Activated CD4-positive, alpha-beta memory T cell treated with anti-CD3 and anti-CD28 coated beads, Interleukin-2, amount 10 ng/mL, durations not matched to agents 7 days and 5 days (primary cell): Measurements from ENCODE around the gene TRIP10. TPM values are rescaled to one million over a fixed set of nuclear protein-coding genes. Genes with fewer than 3 reads are reported as not detected.
A peak's percentile ranks its signal among the peaks of the same experiment; 100 is the strongest.

ENCODE experiments used
- CTCF ChIA-PET: fragments of 350-600 bp; sonication (Branson Sonifier 250); formaldehyde crosslinking; loops from one replicate; lab custom pipeline; 2021; ENCODE audit warnings: antibody characterized with exemption, inconsistent platforms; lab: Charles Lee
- POLR2A ChIA-PET: fragments of 350-600 bp; sonication (Branson Sonifier 250); formaldehyde crosslinking; loops from one replicate; lab custom pipeline; 2021; ENCODE audit warnings: antibody characterized with exemption; lab: Charles Lee
- DNase-seq: peaks from one replicate; pipeline ENCODE4 v3.0.0-alpha.2; 2020
- H3K27ac Mint-ChIP-seq: one replicate; pipeline ENCODE4 v1.8.0; 2021; ENCODE audit warnings: mild to moderate bottlenecking, mixed read lengths
- H3K27me3 Mint-ChIP-seq: one replicate; pipeline ENCODE4 v1.8.0; 2021; ENCODE audit warnings: mixed read lengths
- H3K36me3 Mint-ChIP-seq: one replicate; pipeline ENCODE4 v1.8.0; 2021; ENCODE audit warnings: low read depth, mixed read lengths
- H3K4me1 Mint-ChIP-seq: one replicate; pipeline ENCODE4 v1.8.0; 2021; ENCODE audit warnings: mixed read lengths
- H3K4me3 Mint-ChIP-seq: one replicate; pipeline ENCODE4 v1.8.0; 2021; ENCODE audit warnings: mild to moderate bottlenecking, mixed read lengths
- H3K9me3 Mint-ChIP-seq: one replicate; pipeline ENCODE4 v1.8.0; 2021; ENCODE audit warnings: mixed read lengths
- total RNA-seq, 2 experiments: library from RNA; stranded (reverse); gene quantifications; one replicate each; pipeline ENCODE4 v1.2.3, GENCODE V29; 2021

The TRIP10 gene
- total RNA-seq, 2 experiments from 2014 or later: 17.6 to 19.5 TPM

DNA sequence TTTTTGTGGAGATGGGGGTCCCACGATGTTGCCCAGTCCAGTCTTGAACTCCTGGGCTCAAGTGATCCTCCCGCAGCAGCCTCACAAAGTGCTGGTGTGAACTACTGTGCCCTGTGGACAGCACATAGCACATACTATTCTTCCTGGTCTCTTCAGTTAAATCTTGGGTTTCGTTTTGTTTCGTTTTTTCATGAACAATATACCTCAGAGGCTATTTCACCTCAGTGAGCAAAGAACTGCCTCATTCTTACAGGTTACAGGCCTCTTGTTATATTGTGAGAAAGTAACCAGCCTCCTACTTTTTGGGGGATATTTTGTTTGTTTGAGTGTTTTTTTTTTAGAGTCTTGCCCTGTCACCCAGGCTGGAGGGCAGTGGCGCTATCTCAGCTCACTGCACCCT, 17.7 kb upstream of the TRIP10 start:
- ChIA-PET CTCF (interaction anchor here (1.4 kb wide), 1 partner anchor 90 kb away, joined by 3 read pairs; no protein-coding TSS in a partner anchor), POLR2A (no interaction called here)
- H3K4me3 Mint-ChIP-seq: no peak overlapping the region
- peaks cover 36% of the 10 kb centered on the region for H3K4me1 Mint-ChIP-seq
- H3K9me3 Mint-ChIP-seq: peaks cover 5% of the 10 kb centered on the region
- H3K27ac Mint-ChIP-seq: no peak overlapping the region
- H3K27me3 Mint-ChIP-seq: peaks cover 8% of the 10 kb centered on the region
- H3K36me3 Mint-ChIP-seq: no peaks in the 10 kb centered on the region
- DNase-seq: no peak

DNA sequence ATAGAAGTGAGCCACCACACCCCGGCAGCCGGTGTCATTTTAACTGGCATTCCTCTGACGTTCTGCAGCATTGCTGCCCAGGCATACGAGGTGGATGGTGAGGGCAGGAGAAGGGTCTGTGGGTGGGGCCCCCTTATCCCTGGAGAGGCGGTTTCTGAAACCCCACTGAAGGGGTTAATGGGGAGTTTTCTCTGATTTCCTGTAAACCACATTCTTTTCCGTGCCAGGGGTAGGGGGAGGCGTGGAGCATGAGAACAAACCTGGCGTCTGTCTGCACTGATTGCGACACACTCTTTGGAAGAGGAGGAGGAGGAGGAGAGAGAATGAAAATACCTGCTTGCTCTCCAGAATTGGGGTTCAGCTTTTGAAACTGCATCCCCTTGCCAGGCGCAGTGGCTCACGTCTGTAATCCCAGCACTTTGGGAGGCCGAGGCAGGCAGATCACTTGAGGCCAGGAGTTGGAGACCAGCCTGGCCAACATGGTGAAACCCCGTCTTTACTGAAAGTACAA, 16.3 kb upstream of the TRIP10 start:
- no peak for DNase-seq
- ChIA-PET POLR2A (no interaction called here), CTCF (interaction anchor here (1.4 kb wide), 1 partner anchor 91 kb away, joined by 3 read pairs; no protein-coding TSS in a partner anchor)
- H3K27ac Mint-ChIP-seq: no peak overlapping the region
- no peaks in the 10 kb centered on the region for H3K36me3 Mint-ChIP-seq
- peaks cover 29% of the 10 kb centered on the region for H3K4me1 Mint-ChIP-seq
- no peak overlapping the region for H3K4me3 Mint-ChIP-seq
- no peaks in the 10 kb centered on the region for H3K9me3 Mint-ChIP-seq
- H3K27me3 Mint-ChIP-seq: peaks cover 2% of the 10 kb centered on the region

DNA sequence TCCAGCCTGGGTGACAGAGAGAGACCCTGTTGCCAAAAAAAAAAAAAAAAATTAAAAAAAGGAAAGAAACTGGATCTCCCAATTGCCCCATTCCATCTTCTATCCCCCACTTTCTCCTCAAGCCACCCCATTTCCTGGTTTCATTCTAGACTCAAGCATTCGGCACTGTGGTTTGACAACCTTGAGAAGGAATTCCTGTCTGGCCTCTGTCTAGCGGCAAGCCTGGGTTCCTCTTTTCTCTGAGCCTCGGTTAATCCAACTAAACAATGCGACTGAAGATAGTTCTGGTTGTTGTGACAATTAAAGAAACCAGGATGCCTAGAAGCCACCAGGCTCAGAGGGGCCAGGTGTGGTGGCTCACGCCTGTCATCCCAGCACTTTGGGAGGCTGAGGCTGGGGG, 15.7 kb upstream of the TRIP10 start:
- no peaks in the 10 kb centered on the region for H3K9me3 Mint-ChIP-seq
- DNase-seq: no peak
- ChIA-PET POLR2A (no interaction called here), CTCF (no interaction called here)
- H3K27me3 Mint-ChIP-seq: peaks cover 2% of the 10 kb centered on the region
- H3K27ac Mint-ChIP-seq: no peak overlapping the region
- no peak overlapping the region for H3K4me3 Mint-ChIP-seq
- H3K4me1 Mint-ChIP-seq: peaks cover 29% of the 10 kb centered on the region
- no peaks in the 10 kb centered on the region for H3K36me3 Mint-ChIP-seq

DNA sequence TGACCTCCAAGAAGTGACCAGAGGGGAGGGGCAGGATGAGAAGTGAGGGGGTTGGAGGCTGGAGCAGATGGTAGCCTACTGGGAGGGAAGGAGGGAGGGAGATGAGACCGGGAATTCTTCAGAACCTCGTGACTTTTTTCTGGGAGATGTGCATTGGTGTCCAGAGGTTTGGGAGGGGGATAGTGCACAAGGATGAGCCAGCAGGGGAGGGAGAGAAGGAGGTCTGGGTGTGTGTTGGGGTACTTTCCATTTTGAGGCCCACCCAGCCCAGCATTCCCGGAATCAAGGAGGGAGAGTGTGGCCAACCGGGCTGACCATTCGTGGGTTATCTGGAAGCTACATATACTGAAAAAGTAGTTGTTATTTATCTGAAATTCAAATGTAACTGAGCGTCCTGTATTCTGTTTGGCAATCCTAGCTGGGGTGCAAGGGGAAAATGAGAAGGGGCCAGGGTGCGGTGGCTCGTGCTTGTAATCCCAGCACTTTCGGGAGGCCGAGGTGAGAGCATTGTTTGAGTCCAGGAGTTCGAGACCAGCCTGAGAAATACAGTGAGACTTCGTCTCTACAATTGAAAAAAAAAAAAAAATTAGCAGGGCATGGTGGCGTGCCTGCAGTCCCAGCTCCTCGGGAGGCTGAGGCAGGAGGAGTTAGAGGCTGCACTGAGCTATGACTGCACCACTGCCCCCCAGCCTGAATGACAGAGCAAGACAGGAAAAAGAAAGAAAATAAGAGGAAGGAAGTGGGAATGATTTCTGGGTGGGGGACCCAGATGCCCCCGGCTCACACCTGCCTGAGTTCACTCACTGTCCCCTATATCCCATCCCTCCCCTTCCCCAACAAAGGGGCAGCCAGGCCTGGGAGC, 14.6 kb upstream of the TRIP10 start:
- ChIA-PET POLR2A (interaction anchor here (1.2 kb wide), 1 partner anchor 70 kb away, joined by 3 read pairs; no protein-coding TSS in a partner anchor), CTCF (no interaction called here)
- Mint-ChIP-seq H3K36me3 (peaks cover 5% of the 10 kb centered on the region), H3K9me3 (no peaks in the 10 kb centered on the region), H3K27ac (no peak overlapping the region), H3K27me3 (peaks cover 2% of the 10 kb centered on the region), H3K4me3 (no peak overlapping the region), H3K4me1 (peaks cover 25% of the 10 kb centered on the region)
- no peak for DNase-seq

DNA sequence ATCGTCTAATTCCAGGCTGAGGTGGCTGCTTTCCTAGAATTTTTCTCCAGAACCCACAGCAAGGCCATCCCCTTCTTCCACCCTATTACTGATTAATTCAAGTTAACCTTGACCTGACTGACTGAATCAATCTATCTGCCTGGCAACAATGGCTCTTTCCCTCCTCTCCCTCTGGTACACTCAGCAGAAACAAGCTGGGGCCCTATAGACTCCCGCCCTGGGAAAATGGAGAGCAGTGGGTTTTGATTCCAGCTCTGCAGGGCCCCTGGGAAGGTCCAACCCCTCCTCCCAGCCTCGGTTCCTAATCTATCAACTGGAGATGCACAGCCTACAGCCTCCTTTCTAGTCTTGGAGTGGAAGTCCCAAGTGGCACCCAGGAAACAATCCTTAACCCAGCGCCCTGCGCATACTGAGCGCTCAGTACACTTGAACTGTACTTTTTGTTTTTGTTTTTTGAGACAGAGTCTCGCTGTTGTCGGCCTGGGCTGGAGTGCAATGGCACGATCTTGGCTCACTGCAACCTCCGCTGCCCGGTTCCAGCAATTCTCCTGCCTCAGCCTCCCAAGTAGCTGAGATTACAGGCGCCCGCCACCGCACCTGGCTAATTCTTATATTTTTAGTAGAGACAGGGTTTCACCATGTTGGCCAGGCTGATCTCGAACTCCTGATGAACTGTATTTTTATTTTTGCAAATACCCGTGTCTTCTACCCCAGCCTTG, 13.8 kb upstream of the TRIP10 start:
- peaks cover 7% of the 10 kb centered on the region for H3K36me3 Mint-ChIP-seq
- no peak for DNase-seq
- ChIA-PET CTCF (no interaction called here), POLR2A (interaction anchor here (1.2 kb wide), 1 partner anchor 71 kb away, joined by 3 read pairs; no protein-coding TSS in a partner anchor)
- H3K27ac Mint-ChIP-seq: no peak overlapping the region
- H3K27me3 Mint-ChIP-seq: peaks cover 2% of the 10 kb centered on the region
- H3K9me3 Mint-ChIP-seq: no peaks in the 10 kb centered on the region
- H3K4me3 Mint-ChIP-seq: no peak overlapping the region
- H3K4me1 Mint-ChIP-seq: peaks cover 19% of the 10 kb centered on the region

DNA sequence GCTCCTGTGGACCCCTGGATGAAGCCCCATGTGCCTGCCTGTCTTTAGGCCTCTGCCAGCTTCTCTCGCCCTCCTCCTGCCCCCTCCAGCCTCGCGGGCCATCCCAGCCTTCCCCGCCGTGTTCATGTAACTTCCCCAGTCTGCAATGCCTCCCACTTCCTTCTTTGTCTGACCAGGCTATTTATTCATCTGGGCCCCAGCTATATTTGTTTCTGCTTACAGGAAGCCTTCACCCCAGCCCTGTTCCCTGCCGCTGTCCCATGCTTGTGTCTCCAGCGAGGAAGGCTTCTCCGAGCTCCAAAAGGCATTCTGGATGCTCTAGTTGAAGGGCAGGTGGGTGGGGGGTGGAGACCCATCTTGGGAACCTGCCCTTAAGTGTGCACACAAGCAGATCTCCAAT, 11.1 kb upstream of the TRIP10 start:
- peaks cover 18% of the 10 kb centered on the region for H3K36me3 Mint-ChIP-seq
- H3K4me1 Mint-ChIP-seq: peaks cover 9% of the 10 kb centered on the region
- H3K9me3 Mint-ChIP-seq: no peaks in the 10 kb centered on the region
- CTCF ChIA-PET: interaction anchor here (0.7 to 1.2 kb wide), 2 partner anchors 10 to 212 kb away, joined by 3 read pairs; no protein-coding TSS in a partner anchor
- H3K27me3 Mint-ChIP-seq: peaks cover 2% of the 10 kb centered on the region
- H3K27ac Mint-ChIP-seq: no peak overlapping the region
- no peak for DNase-seq
- H3K4me3 Mint-ChIP-seq: no peak overlapping the region
- POLR2A ChIA-PET: interaction anchor here (0.5 to 2.2 kb wide), 3 partner anchors 10 to 135 kb away, joined by 3 to 9 read pairs (median 3); partner anchors contain the start of gene GPR108

DNA sequence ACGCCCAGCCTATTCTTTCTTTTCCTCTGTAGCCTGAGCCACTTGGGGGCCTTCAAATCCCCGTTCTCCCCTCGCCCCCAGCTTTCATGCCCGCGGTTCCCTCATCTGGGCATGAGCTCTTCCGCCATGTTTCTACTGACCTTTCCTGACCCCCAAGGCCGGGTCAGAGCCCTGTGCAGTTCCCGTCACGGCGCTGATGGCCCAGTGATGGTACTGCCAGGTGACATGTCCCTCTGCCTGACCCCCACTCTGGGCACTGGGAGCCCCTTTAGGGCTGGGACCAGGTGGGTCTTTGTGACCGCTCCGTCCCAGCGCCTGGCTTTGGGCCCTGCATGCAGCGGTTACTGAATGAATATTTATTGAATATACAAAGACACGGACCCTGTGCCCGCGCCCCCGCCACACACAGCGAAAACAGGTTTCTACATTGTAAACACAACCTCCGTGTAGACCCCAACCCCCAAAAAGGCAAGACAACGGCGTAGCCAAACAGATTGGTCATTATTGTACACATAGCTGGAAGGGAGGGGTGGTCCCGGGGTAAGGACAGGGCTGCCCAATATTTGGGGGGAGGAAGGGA, 9.8 kb upstream of the TRIP10 start:
- ChIA-PET CTCF (no interaction called here), POLR2A (interaction anchor here (2.2 kb wide), 1 partner anchor 8 kb away, joined by 9 read pairs; the partner anchor contains the start of gene GPR108)
- no peak for DNase-seq
- Mint-ChIP-seq H3K4me1 (peaks cover 8% of the 10 kb centered on the region), H3K4me3 (no peak overlapping the region), H3K27me3 (no peaks in the 10 kb centered on the region), H3K9me3 (no peaks in the 10 kb centered on the region), H3K27ac (no peak overlapping the region), H3K36me3 (peaks cover 20% of the 10 kb centered on the region)

DNA sequence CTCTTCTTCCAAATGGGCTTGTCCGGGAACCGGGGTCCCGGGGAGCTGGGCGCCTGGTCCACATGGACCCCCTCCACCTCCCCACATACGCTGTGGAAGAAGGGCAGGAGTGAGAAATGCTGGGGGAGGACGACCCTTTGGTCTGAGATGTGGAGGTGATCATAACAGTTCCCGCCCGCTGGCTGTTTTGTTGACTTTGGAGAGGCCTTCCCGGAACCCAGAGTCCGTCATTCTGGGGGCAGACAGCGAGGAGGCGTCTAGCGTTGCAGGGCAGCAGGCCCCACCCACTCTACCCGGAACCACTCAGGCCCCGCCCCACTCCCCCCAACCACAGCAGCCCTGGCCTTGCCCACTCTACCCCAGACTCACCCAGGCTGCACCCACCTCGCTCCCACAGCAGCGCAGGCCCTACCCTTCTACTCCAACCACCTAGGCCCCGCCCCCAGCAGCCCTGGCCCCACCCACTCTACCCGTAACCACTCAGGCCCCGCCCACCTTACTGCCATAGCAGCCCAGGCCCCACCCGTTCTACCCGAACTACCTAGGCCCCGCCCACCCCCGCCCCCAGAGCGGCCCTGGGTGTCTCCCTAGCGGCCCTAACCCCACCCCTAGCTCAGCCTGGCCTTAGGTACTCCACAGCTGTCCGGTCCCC, 9.2 kb upstream of the TRIP10 start:
- Mint-ChIP-seq H3K4me1 (peaks cover 7% of the 10 kb centered on the region), H3K36me3 (peaks cover 20% of the 10 kb centered on the region), H3K27ac (no peak overlapping the region), H3K27me3 (no peaks in the 10 kb centered on the region), H3K4me3 (no peak overlapping the region), H3K9me3 (no peaks in the 10 kb centered on the region)
- POLR2A ChIA-PET: interaction anchor here (2.2 kb wide), 1 partner anchor 8 kb away, joined by 9 read pairs; the partner anchor contains the start of gene GPR108
- CTCF ChIA-PET: no interaction called here
- peak; percentile 43 for DNase-seq

DNA sequence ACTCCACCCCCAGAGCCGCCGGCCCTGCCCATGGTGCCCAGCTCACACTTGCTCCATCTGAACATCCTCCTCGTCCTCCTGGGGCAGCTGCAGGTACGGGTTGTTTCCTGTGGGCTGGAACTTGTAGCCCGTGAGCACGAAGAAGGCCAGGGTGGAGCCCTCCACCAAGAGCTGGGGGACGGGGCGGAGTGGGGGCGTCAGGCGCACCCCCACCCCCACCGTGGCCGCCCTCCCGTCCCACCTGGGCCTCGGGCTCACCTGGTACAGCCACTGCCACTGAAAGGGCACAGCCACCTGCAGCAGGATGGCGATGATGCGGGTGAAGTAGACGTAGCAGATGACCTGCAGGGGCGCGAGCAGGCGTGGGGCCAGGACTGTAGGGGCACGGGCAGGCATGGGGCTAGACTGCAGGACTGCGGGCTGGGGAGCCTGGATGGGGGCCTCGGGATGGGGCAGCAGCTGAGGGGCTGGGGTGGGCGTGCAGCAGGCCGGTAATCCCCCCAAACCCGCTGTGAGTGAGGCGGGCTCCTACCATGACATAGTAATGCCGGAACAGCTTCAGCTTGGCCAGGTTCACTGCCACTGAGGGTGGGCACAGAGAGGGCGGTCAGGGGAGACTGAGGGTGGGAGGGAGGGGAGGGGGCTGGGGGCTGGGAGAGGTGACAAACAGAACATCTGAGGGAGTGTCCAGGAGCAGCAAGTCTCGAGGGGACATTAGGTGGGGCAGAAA, 8.4 kb upstream of the TRIP10 start:
- Mint-ChIP-seq H3K4me1 (peaks cover 9% of the 10 kb centered on the region), H3K27me3 (no peaks in the 10 kb centered on the region), H3K27ac (no peak overlapping the region), H3K36me3 (peaks cover 23% of the 10 kb centered on the region), H3K4me3 (no peak overlapping the region), H3K9me3 (no peaks in the 10 kb centered on the region)
- ChIA-PET POLR2A (no interaction called here), CTCF (no interaction called here)
- no peak for DNase-seq

DNA sequence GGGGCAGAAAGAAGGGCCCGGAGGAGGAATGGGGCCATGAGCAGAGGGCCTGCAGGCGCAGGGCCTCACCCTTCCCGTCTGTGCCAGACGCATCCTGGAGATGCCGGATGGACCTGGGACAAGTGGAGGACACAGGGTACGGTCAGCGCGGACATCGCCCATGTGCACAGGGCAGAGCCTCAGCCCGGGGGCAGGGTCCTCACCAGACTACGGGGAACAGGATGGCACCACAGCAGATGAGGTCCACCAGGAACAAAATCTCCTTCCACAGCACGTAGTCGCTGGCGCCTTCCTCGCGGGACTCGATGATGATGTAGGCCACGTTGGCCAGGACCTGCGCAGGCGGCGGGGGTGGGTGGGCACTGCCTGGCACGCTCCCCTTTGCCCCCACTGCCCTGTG, 7.7 kb upstream of the TRIP10 start:
- DNase-seq: no peak
- ChIA-PET CTCF (no interaction called here), POLR2A (no interaction called here)
- Mint-ChIP-seq H3K27ac (no peak overlapping the region), H3K36me3 (peaks cover 26% of the 10 kb centered on the region), H3K27me3 (no peaks in the 10 kb centered on the region), H3K4me1 (peaks cover 13% of the 10 kb centered on the region), H3K9me3 (no peaks in the 10 kb centered on the region), H3K4me3 (no peak overlapping the region)

DNA sequence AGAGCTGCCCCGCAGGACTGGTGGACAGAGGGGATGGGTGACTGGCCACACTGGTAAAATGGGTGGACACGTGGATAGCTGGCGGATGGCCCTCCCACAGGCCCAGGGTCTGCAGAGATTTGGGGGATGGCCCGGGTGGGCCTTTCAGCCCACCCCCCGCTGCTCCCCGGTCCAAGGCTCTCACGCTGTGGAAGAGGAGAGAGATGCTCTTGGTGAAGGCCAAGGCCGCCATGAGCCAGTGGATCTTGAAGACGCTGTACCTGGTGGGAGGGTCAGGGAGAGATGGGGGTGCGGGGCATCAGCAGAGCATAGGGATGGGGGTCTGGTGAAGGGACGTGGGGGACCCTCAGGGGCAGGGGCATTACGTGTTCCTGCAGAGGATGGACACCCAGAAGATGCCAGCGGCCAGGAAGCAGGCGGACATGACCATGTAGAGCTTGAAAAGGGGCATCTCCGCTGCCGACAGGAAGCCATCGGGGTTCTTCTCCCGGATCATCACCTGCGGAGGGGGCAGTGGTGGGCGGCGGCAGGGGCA, 6.6 kb upstream of the TRIP10 start:
- no peaks in the 10 kb centered on the region for H3K27me3 Mint-ChIP-seq
- peaks cover 26% of the 10 kb centered on the region for H3K36me3 Mint-ChIP-seq
- peaks cover 16% of the 10 kb centered on the region for H3K4me1 Mint-ChIP-seq
- POLR2A ChIA-PET: no interaction called here
- H3K9me3 Mint-ChIP-seq: no peaks in the 10 kb centered on the region
- H3K27ac Mint-ChIP-seq: no peak overlapping the region
- DNase-seq: no peak
- CTCF ChIA-PET: interaction anchor here (1.4 kb wide), 1 partner anchor 10 kb away, joined by 3 read pairs; no protein-coding TSS in a partner anchor
- H3K4me3 Mint-ChIP-seq: no peak overlapping the region
